Activated CD8-positive, alpha-beta T cell treated with anti-CD3 and anti-CD28 coated beads for 36 hours (primary cell): Measurements from ENCODE around the gene USP19. TPM values are rescaled to one million over a fixed set of nuclear protein-coding genes. Genes with fewer than 3 reads are reported as not detected.
A peak's percentile ranks its signal among the peaks of the same experiment; 100 is the strongest.

ENCODE experiments used
- ATAC-seq: fragments of 200-7000 bp; cut with Tn5 transposase; one replicate; pipeline ENCODE4 v1.10.0; 2021; ENCODE audit warnings: mild to moderate bottlenecking, moderate library complexity
- CTCF ChIA-PET: fragments of 350-600 bp; sonication (Branson Sonifier 250); formaldehyde crosslinking; loops from one replicate; lab custom pipeline; 2021; ENCODE audit warnings: antibody characterized with exemption; lab: Charles Lee
- POLR2A ChIA-PET: fragments of 350-600 bp; sonication (Branson Sonifier 250); formaldehyde crosslinking; loops from one replicate; lab custom pipeline; 2021; ENCODE audit warnings: antibody characterized with exemption; lab: Charles Lee
- DNase-seq: peaks from one replicate; pipeline ENCODE4 v3.0.0-alpha.2; 2020
- H3K27ac Mint-ChIP-seq: one replicate; pipeline ENCODE4 v1.8.0; 2021; ENCODE audit warnings: mild to moderate bottlenecking, mixed read lengths
- H3K27me3 Mint-ChIP-seq: one replicate; pipeline ENCODE4 v1.8.0; 2021; ENCODE audit warnings: mixed read lengths
- H3K36me3 Mint-ChIP-seq: one replicate; pipeline ENCODE4 v1.8.0; 2021; ENCODE audit warnings: low read depth, mixed read lengths
- H3K4me1 Mint-ChIP-seq: one replicate; pipeline ENCODE4 v1.8.0; 2021; ENCODE audit warnings: low read depth, mixed read lengths
- H3K4me3 Mint-ChIP-seq: one replicate; pipeline ENCODE4 v1.8.0; 2021; ENCODE audit warnings: mild to moderate bottlenecking, moderate library complexity, mixed read lengths
- H3K9me3 Mint-ChIP-seq: one replicate; pipeline ENCODE4 v1.8.0; 2021; ENCODE audit warnings: mixed read lengths
- CTCF ChIP-seq: fragments of 200-600 bp; IDR thresholded peaks from one replicate; pipeline ENCODE4 v1.8.0; 2022; ENCODE audit warnings: antibody characterized with exemption, mild to moderate bottlenecking
- intact Hi-C: fragments of 100-400 bp; cut with micrococcal nuclease; formaldehyde crosslinking; loops from one replicate; pipeline ENCODE4 v1.10.0; 2022
- total RNA-seq, 2 experiments: library from RNA; stranded (reverse); gene quantifications; one replicate each; pipeline ENCODE4 v1.2.3, GENCODE V29; 2021

The USP19 gene
- total RNA-seq, 2 experiments from 2014 or later = 41.0 to 41.6 TPM

GRCh38 chr3:49131040-49131439, 10.4 kb upstream of the USP19 start:
- ATAC-seq = no peak

GRCh38 chr3:49124991-49125670, 4.5 kb upstream of the USP19 start:
- ChIA-PET CTCF (no interaction called here), POLR2A (interaction anchor here (1.3 kb wide), 1 partner anchor 8 kb away, joined by 4 read pairs; the partner anchor contains the start of gene LAMB2)
- Mint-ChIP-seq H3K4me1 (peaks cover 9% of the 10 kb centered on the region), H3K27me3 (no peaks in the 10 kb centered on the region), H3K36me3 (no peaks in the 10 kb centered on the region), H3K4me3 (no peak overlapping the region), H3K27ac (no peak overlapping the region), H3K9me3 (no peaks in the 10 kb centered on the region)
- ATAC-seq (no peak), DNase-seq (peak; percentile 10)
- intact Hi-C loops = no loop called here
- TF ChIP-seq CTCF = no peak

More at GRCh38 chr3:49131040-49131439, 10.4 kb upstream of the USP19 start:
- Mint-ChIP-seq H3K36me3 (no peaks in the 10 kb centered on the region), H3K4me3 (no peak overlapping the region), H3K9me3 (no peaks in the 10 kb centered on the region), H3K27me3 (no peaks in the 10 kb centered on the region), H3K4me1 (no peaks in the 10 kb centered on the region), H3K27ac (no peak overlapping the region)
- CTCF ChIA-PET = interaction anchor here (1.3 kb wide), 1 partner anchor 39 kb away, joined by 4 read pairs; no protein-coding TSS in a partner anchor
- intact Hi-C loops = no loop called here
- DNase-seq = no peak
- no peak for TF ChIP-seq CTCF
- POLR2A ChIA-PET = interaction anchor here (1.3 to 1.7 kb wide), 3 partner anchors 10 to 66 kb away, joined by 3 to 9 read pairs (median 5); partner anchors contain the start of gene USP19

GRCh38 chr3:49124203-49124602, 3.6 kb upstream of the USP19 start:
- Mint-ChIP-seq H3K36me3 (no peaks in the 10 kb centered on the region), H3K4me1 (peaks cover 15% of the 10 kb centered on the region), H3K9me3 (no peaks in the 10 kb centered on the region), H3K27me3 (no peaks in the 10 kb centered on the region), H3K4me3 (no peak overlapping the region), H3K27ac (no peak overlapping the region)
- ChIA-PET CTCF (no interaction called here), POLR2A (interaction anchor here (0.7 to 1.3 kb wide), 2 partner anchors 9 to 81 kb away, joined by 3 to 4 read pairs; partner anchors contain the start of gene LAMB2)
- TF ChIP-seq CTCF = no peak
- DNase-seq = no peak
- intact Hi-C loops = no loop called here
- no peak for ATAC-seq

GRCh38 chr3:49123687-49124086, 3.1 kb upstream of the USP19 start:
- CTCF ChIA-PET = no interaction called here
- Mint-ChIP-seq H3K9me3 (no peaks in the 10 kb centered on the region), H3K4me3 (no peak overlapping the region), H3K27me3 (no peaks in the 10 kb centered on the region), H3K27ac (no peak overlapping the region), H3K4me1 (peaks cover 20% of the 10 kb centered on the region), H3K36me3 (peaks cover 4% of the 10 kb centered on the region)
- intact Hi-C loops = no loop called here
- POLR2A ChIA-PET = no interaction called here
- no peak for TF ChIP-seq CTCF
- ATAC-seq (no peak), DNase-seq (no peak)

GRCh38 chr3:49122886-49123545, 2.4 kb upstream of the USP19 start:
- H3K4me3 Mint-ChIP-seq = no peak overlapping the region
- H3K4me1 Mint-ChIP-seq = peaks cover 20% of the 10 kb centered on the region
- no peaks in the 10 kb centered on the region for H3K27me3 Mint-ChIP-seq
- no peak for TF ChIP-seq CTCF
- intact Hi-C loops = no loop called here
- no peaks in the 10 kb centered on the region for H3K9me3 Mint-ChIP-seq
- DNase-seq (no peak), ATAC-seq (no peak)
- no peak overlapping the region for H3K27ac Mint-ChIP-seq
- POLR2A ChIA-PET = no interaction called here
- CTCF ChIA-PET = no interaction called here
- H3K36me3 Mint-ChIP-seq = peaks cover 5% of the 10 kb centered on the region
